H4 (cell line): ENCODE results near the gene GCG. TPM values are rescaled to one million over a fixed set of nuclear protein-coding genes. Genes with fewer than 3 reads are reported as not detected.

Experiments used
- DNase-seq: peaks from one replicate; pipeline ENCODE4 v3.0.0-alpha.2; 2015; ENCODE audit warnings: low spot score
- total RNA-seq: library from RNA; depleted of rRNA; stranded (reverse); fragments of >200 nt; shearing (Covaris generic); gene quantifications from 2 replicates; pipeline ENCODE4 v1.2.3, GENCODE V29; 2014; rRNA removed

The GCG gene
- total RNA-seq, 1 experiment from 2014 or later, result not detected

DNA sequence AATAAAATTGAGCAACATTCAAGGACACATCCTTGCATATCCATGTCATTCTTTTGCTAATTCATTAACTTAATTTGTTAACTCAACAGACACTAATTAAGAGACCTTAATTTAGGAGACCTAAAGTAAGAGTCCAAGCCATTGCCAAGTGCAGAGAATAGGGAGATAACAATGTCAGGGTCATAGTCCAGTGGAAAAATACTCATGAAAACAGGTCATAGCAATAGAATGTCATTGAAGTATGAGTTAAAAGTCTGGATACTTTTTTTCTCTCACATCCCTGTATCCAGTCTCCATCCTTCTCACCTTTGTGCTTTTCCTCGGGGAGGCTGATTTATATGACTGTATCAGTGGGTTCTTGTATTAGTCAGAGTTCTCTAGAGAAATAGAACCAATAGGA, 51.5 kb downstream of the GCG start:
- no peak for DNase-seq

- no peak for DNase-seq
These were observed 52.2 kb downstream of the GCG start for GRCh38 chr2:162099836-162100235.

Other genes starting within 250 kb of the GCG start
- not detected in 2 replicates for gene DPP4, start 78.0 kb downstream of the GCG start, total RNA-seq
- 2.1 and 3.3 TPM in 2 replicates for gene FAP, start 91.2 kb upstream of the GCG start, total RNA-seq
- 15.8 and 18.6 TPM in 2 replicates for gene IFIH1, start 166.4 kb upstream of the GCG start, total RNA-seq
- 11.3 and 16.8 TPM in 2 replicates for gene GCA, start 191.9 kb upstream of the GCG start, total RNA-seq